NCI-H2227 (cell line): ENCODE measurements around the gene TBXA2R.
A peak's percentile ranks its signal among the peaks of the same experiment; 100 is the strongest.

Source experiments
- DNase-seq: peaks from one replicate; lab custom pipeline; 2025; ENCODE audit not compliant: unreplicated experiment; lab: John Stamatoyannopoulos, UW

TBXA2R gene

GRCh38 chr19:3556978-3557460 lies 49.7 kb downstream of the TBXA2R start:
- peak; percentile 29 for DNase-seq

- no peak for DNase-seq
These were observed 50.2 kb downstream of the TBXA2R start for GRCh38 chr19:3556423-3556977.

GRCh38 chr19:3555653-3556422 lies 50.8 kb downstream of the TBXA2R start:
- no peak for DNase-seq

DNA sequence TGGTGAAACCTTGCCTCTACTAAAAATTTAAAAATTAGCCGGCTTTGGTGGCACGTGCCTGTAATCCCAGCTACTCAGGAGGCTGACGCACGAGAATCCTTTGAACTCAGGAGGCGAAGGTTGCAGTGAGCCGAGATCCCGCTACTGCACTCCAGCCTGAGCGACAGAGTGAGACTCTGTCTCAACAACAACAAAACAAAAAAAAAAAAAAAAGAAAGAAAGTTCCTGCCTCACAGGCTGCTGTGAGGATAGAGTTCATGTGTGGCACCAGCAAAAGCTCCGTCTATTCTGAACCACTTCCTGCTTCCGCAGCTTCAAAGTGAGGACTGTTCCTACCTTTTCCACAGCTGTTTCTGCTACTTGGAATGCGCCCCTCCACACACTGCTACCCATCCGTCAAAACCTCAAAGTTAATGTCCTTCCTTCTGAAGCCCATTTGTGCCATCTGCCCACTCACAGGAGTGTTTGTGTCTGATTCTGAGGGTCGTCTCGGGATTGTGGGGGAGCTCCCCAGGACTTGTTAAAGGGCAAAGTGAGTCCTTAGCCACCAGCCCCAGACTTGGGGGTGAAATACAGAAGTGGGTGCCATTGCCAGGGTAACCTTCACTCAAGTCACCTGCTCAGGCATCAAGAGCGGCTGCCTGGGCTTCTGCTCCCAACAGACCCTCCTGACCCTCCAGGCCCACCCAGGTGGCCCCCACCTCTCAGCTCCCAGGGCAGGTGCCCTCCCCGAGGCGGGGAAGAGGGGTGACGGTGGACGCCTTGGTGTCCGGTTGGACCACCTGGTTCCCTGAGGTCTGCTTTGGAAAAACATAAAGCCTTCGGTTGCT lies 52.2 kb downstream of the TBXA2R start:
- DNase-seq, result no peak

DNA sequence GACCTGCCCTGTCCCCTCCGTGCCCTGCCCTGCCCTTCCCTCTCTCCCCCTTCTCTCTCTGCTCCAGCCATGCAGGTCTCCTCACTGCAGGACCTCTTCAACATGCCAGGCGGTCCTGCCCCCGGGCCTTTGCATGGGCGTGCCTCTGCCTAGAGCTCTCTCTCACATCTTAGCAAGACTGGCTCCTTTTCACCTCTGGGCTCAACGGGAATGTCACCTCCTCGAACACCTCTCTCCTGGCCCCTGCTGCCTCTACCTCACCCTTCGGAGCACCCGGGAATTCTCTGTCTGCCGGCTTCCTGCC lies 54.9 kb downstream of the TBXA2R start:
- DNase-seq, result no peak

DNA sequence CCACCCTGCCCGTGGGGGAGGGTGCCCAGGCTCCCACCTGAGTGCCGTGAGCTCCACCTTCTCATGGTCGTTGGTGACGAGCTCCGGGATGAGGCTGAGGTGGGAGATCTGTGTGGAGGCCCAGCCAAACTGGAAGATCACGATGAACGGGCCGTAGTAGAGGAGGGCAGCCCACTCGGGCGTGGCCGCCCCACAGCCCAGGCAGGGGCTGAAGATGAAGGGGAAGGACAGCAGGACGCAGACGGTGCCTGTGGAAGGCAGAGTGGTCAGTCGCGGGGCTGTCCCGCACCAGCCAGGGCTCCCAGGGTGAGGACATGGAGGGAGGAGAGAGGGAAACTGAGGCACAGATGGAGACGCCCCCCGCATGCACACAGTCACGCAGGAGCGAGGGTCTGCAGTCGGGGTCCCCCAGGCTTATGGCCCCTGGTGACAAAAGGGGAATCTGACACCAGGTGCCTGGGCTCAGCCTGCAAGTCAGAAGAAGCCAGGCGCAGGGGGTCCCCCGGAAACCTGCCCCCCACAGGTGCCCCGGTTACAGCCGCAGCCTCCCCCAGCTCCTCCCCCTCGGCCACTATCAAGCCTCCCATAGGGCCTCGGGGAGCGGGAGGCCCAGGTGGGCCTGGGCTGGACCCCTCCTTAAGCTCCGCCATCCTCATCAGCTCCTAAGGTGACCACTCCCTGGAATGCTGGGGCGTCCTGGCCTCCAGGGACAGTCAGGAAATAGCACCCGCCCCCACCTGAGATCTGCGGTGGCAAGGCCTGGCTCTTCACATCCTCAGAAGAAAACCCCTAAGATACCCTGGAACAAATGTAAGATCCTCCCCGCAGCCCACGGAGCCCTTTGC lies 55.5 kb downstream of the TBXA2R start:
- no peak for DNase-seq

DNA sequence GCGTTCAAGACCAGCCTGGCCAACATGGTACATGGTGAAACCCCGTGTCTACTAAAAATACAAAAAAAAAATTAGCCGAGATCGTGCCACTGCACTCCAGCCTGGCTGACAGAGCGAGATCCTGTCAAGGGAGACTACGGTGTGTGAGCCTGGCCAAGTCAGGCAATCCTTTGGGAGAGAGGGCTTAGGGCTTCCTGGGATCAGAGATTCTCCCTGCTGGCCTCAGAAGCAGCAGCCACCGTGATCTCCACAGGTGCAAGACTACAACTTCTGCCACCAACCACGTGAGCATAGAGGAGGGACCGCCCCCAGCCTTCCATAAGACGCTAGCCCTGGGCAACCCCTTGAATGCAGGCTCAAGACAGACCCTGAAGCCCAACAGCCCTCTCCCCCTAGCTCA lies 56.9 kb downstream of the TBXA2R start:
- no peak for DNase-seq

- no peak for DNase-seq
These were observed 58.1 kb downstream of the TBXA2R start for GRCh38 chr19:3548606-3549005.

GRCh38 chr19:3547767-3548282 lies 58.9 kb downstream of the TBXA2R start:
- DNase-seq, result no peak

- DNase-seq, result no peak
These were observed 59.4 kb downstream of the TBXA2R start for GRCh38 chr19:3547301-3547731.

DNA sequence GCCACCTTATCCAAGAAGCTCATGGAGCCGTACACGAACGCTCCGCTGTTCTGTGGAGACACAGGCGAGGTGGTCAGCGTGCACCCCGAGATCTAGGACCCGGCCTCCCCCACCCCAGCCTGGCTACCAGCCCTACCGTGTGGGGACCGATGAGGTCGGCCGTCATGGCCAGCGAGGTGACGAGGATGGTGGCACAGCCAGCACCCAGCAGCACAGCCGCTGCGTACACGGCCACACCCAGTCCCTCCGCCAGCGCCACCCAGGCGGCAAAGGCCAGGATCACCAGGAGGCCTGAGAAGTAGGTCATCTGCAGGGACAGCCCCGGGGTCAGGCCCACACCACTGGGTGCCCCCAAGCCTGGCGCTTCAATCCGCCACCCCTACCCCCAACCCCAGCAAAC lies 60.6 kb downstream of the TBXA2R start:
- DNase-seq, result no peak

DNA sequence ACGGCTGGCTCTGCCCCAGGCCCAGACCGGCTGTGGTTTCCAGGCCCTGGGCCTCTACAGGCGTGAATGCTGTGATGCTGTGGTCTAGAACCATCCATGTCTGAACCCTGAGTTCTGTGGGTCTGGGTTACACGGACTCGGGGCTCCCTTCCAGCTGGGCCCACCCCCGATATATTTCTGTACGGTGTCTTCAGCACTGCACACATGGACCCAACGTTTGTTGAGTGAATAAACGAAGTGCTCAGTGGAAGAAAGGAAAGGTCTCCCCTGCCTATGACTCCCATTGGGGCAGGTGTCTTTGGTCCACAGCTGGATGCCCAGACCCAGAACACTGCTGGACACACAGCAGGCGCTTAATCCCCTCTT lies 61.0 kb downstream of the TBXA2R start:
- DNase-seq, result no peak

GRCh38 chr19:3544742-3545668 lies 61.7 kb downstream of the TBXA2R start:
- peak; percentile 77 for DNase-seq
